SK-N-SH (cell line): ENCODE data around the gene IRX3.

Experiments
- CTCF ChIP-seq: fragments of 200-600 bp; sonication (generic); IDR thresholded peaks from 2 replicates; pipeline ENCODE4 v1.6.1; 2017; ENCODE audit warnings: antibody characterized with exemption, mild to moderate bottlenecking, moderate library complexity
- EP300 ChIP-seq, 2 experiments: IDR thresholded peaks; 2 replicates each; pipeline versions ENCODE4 v1.4.0 to v1.6.1; 2012; ENCODE audit warnings: borderline replicate concordance in 1 of 2, low read depth in 1 of 2, low read length in 1 of 2
- MAX ChIP-seq: IDR thresholded peaks from 2 replicates; pipeline ENCODE4 v1.4.0; 2012; ENCODE audit warnings: low read depth
- POLR2AphosphoS5 ChIP-seq: IDR thresholded peaks from 2 replicates; pipeline ENCODE4 v1.6.1; 2012; ENCODE audit warnings: low read depth, low read length
- RXRA ChIP-seq: IDR thresholded peaks from 2 replicates; pipeline ENCODE4 v1.4.0; 2012; ENCODE audit warnings: low read depth, mild to moderate bottlenecking, borderline replicate concordance
- YY1 ChIP-seq: IDR thresholded peaks from 2 replicates; pipeline ENCODE4 v1.4.0; 2012; ENCODE audit warnings: low read depth, mild to moderate bottlenecking
- TF ChIP-seq, protein P1 (sequence below): IDR thresholded peaks from 2 replicates; pipeline ENCODE4 v1.4.0; 2012; ENCODE audit warnings: low read depth, borderline replicate concordance
- TF ChIP-seq, protein P2 (sequence below): IDR thresholded peaks from 2 replicates; pipeline ENCODE4 v1.6.1; 2012; ENCODE audit warnings: mild to moderate bottlenecking, low read depth, low read length, moderate library complexity

- TF ChIP-seq, protein P1, sequence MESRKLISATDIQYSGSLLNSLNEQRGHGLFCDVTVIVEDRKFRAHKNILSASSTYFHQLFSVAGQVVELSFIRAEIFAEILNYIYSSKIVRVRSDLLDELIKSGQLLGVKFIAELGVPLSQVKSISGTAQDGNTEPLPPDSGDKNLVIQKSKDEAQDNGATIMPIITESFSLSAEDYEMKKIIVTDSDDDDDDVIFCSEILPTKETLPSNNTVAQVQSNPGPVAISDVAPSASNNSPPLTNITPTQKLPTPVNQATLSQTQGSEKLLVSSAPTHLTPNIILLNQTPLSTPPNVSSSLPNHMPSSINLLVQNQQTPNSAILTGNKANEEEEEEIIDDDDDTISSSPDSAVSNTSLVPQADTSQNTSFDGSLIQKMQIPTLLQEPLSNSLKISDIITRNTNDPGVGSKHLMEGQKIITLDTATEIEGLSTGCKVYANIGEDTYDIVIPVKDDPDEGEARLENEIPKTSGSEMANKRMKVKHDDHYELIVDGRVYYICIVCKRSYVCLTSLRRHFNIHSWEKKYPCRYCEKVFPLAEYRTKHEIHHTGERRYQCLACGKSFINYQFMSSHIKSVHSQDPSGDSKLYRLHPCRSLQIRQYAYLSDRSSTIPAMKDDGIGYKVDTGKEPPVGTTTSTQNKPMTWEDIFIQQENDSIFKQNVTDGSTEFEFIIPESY: no peak
- no peak for TF ChIP-seq CTCF
- no peak for TF ChIP-seq MAX
- TF ChIP-seq, protein P2, sequence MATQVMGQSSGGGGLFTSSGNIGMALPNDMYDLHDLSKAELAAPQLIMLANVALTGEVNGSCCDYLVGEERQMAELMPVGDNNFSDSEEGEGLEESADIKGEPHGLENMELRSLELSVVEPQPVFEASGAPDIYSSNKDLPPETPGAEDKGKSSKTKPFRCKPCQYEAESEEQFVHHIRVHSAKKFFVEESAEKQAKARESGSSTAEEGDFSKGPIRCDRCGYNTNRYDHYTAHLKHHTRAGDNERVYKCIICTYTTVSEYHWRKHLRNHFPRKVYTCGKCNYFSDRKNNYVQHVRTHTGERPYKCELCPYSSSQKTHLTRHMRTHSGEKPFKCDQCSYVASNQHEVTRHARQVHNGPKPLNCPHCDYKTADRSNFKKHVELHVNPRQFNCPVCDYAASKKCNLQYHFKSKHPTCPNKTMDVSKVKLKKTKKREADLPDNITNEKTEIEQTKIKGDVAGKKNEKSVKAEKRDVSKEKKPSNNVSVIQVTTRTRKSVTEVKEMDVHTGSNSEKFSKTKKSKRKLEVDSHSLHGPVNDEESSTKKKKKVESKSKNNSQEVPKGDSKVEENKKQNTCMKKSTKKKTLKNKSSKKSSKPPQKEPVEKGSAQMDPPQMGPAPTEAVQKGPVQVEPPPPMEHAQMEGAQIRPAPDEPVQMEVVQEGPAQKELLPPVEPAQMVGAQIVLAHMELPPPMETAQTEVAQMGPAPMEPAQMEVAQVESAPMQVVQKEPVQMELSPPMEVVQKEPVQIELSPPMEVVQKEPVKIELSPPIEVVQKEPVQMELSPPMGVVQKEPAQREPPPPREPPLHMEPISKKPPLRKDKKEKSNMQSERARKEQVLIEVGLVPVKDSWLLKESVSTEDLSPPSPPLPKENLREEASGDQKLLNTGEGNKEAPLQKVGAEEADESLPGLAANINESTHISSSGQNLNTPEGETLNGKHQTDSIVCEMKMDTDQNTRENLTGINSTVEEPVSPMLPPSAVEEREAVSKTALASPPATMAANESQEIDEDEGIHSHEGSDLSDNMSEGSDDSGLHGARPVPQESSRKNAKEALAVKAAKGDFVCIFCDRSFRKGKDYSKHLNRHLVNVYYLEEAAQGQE: no peak
- no peak for TF ChIP-seq POLR2AphosphoS5
- TF ChIP-seq EP300 (IDR thresholded peaks at IDR 0.05; ENCODE audit: borderline replicate concordance in 1 of 2, low read depth in 1 of 2, low read length in 1 of 2): no peak
- TF ChIP-seq YY1: no peak
- no peak for TF ChIP-seq RXRA
These were observed 34.2 kb upstream of the IRX3 start for GRCh38 chr16:54320697-54321340.
